H1 (cell line): ENCODE measurements around the gene NLRP8. TPM values are rescaled to one million over a fixed set of nuclear protein-coding genes. Genes with fewer than 3 reads are reported as not detected.

Experiments
- CTCF ChIA-PET: fragments of 300-600 bp; sonication (Branson Sonifier 250); formaldehyde crosslinking; loops from one replicate; lab custom pipeline; 2021; ENCODE audit not compliant: partially characterized antibody; lab: Charles Lee
- POLR2A ChIA-PET: fragments of 300-600 bp; sonication (Branson Sonifier 250); formaldehyde crosslinking; loops from one replicate; lab custom pipeline; 2021; ENCODE audit warnings: inconsistent platforms; ENCODE audit not compliant: partially characterized antibody; lab: Charles Lee
- DNase-seq, 2 experiments: peaks; one replicate each; pipeline versions ENCODE4 v3.0.0 to v3.0.0-alpha.2; 2010 to 2022; ENCODE audit warnings: low spot score in 2 of 2, low read depth in 1 of 2, mixed read lengths in 1 of 2
- FAIRE-seq: peaks from 2 replicates; lab custom pipeline; 2011; peaks lifted over from hg19 to GRCh38; lab: Jason Lieb, UNC
- H2AFZ ChIP-seq: 2 replicates; pipeline ENCODE4 v1.8.1; 2012; ENCODE audit warnings: low read length, inconsistent platforms
- H2AK5ac ChIP-seq: 2 replicates; pipeline ENCODE4 v1.6.1; 2013; ENCODE audit warnings: low read depth, low read length
- H2BK120ac ChIP-seq: replicated peaks from 2 replicates; pipeline ENCODE3; 2013; ENCODE audit warnings: low read depth, low read length, inconsistent platforms
- H2BK12ac ChIP-seq: 2 replicates; pipeline ENCODE4 v1.6.1; 2013; ENCODE audit warnings: low read depth, low read length
- H2BK15ac ChIP-seq: 2 replicates; pipeline ENCODE4 v1.6.1; 2013; ENCODE audit warnings: low read length
- H2BK20ac ChIP-seq: 2 replicates; pipeline ENCODE4 v1.6.1; 2013; ENCODE audit warnings: low read length
- H2BK5ac ChIP-seq: 2 replicates; pipeline ENCODE4 v1.6.1; 2013; ENCODE audit warnings: low read depth, low read length
- H3K14ac ChIP-seq: 2 replicates; pipeline ENCODE4 v1.6.1; 2013; ENCODE audit warnings: inconsistent platforms; ENCODE audit not compliant: insufficient read length
- H3K18ac ChIP-seq: 2 replicates; pipeline ENCODE4 v1.6.1; 2013; ENCODE audit warnings: low read length; ENCODE audit errors: extremely low read depth
- H3K23ac ChIP-seq: 2 replicates; pipeline ENCODE4 v1.6.1; 2013; ENCODE audit warnings: inconsistent platforms; ENCODE audit not compliant: insufficient read length
- H3K23me2 ChIP-seq: 2 replicates; pipeline ENCODE4 v1.6.1; 2013; ENCODE audit warnings: low read depth, low read length
- H3K27ac ChIP-seq: 2 replicates; pipeline ENCODE4 v1.6.1; 2011; ENCODE audit warnings: low read depth, low read length, inconsistent platforms
- H3K27me3 ChIP-seq, 4 experiments: replicated peaks in 1 of 4; 1 replicate in 1 of 4; 2 replicates in 3 of 4; pipeline versions ENCODE4 v1.6.1 to v1.8.1; 2011 to 2013; ENCODE audit warnings: low read length in 3 of 4, mild to moderate bottlenecking in 3 of 4, inconsistent platforms in 2 of 4, mixed read lengths in 2 of 4, moderate library complexity in 1 of 4; ENCODE audit not compliant: control insufficient read depth in 3 of 4, insufficient read depth in 3 of 4; ENCODE audit errors: extremely low read depth in 1 of 4
- H3K36me3 ChIP-seq, 4 experiments: 2 replicates each; pipeline versions ENCODE4 v1.6.1 to v1.8.1; 2011 to 2013; ENCODE audit warnings: mild to moderate bottlenecking in 4 of 4, low read length in 3 of 4, moderate library complexity in 2 of 4, control low read depth in 1 of 4, inconsistent platforms in 1 of 4; ENCODE audit not compliant: insufficient read depth in 4 of 4, control insufficient read depth in 2 of 4
- H3K4ac ChIP-seq: replicated peaks from 2 replicates; pipeline ENCODE3; 2013; ENCODE audit warnings: low read length, low read depth, mixed read lengths, inconsistent platforms; ENCODE audit not compliant: insufficient read length
- H3K4me1 ChIP-seq, 4 experiments: replicated peaks in 1 of 4; 1 replicate in 1 of 4; 2 replicates in 3 of 4; pipeline versions ENCODE4 v1.6.1 to v1.8.1; 2011 to 2013; ENCODE audit warnings: low read length in 3 of 4, inconsistent platforms in 2 of 4, mixed read lengths in 1 of 4; ENCODE audit not compliant: insufficient read depth in 4 of 4, control insufficient read depth in 3 of 4
- H3K4me2 ChIP-seq, 2 experiments: 2 replicates each; pipeline versions ENCODE4 v1.6.1 to v1.8.1; 2011 to 2013; ENCODE audit warnings: low read depth in 2 of 2, low read length in 2 of 2, control low read depth in 1 of 2, inconsistent platforms in 1 of 2, mild to moderate bottlenecking in 1 of 2; ENCODE audit not compliant: insufficient read depth in 1 of 2
- H3K4me3 ChIP-seq, 4 experiments: fragments of 200-600, 300-600 bp in 1 of 4; sonication (generic), shearing (Covaris generic), sonication (Bioruptor Twin) in 1 of 4; 2 replicates each; pipeline versions ENCODE4 v1.5.1 to v1.8.1; 2011 to 2016; ENCODE audit warnings: low read length in 4 of 4, low read depth in 3 of 4, control low read depth in 2 of 4, inconsistent platforms in 2 of 4, mild to moderate bottlenecking in 2 of 4, mixed read lengths in 1 of 4, moderate library complexity in 1 of 4; ENCODE audit not compliant: insufficient read depth in 2 of 4; ENCODE audit errors: extremely low read depth in 1 of 4
- H3K56ac ChIP-seq: replicated peaks from 2 replicates; pipeline ENCODE3; 2013; ENCODE audit warnings: low read depth, mild to moderate bottlenecking, mixed read lengths, low read length, inconsistent platforms; ENCODE audit not compliant: insufficient read length
- H3K79me1 ChIP-seq: 2 replicates; pipeline ENCODE4 v1.6.1; 2013; ENCODE audit warnings: low read depth, low read length, control low read depth
- H3K79me2 ChIP-seq, 2 experiments: 2 replicates each; pipeline versions ENCODE4 v1.6.1 to v1.8.1; 2012 to 2013; ENCODE audit warnings: low read length in 2 of 2, mild to moderate bottlenecking in 2 of 2, inconsistent platforms in 1 of 2; ENCODE audit not compliant: insufficient read depth in 2 of 2, control insufficient read depth in 1 of 2
- H3K9ac ChIP-seq, 4 experiments: replicated peaks in 1 of 4; 1 replicate in 1 of 4; 2 replicates in 3 of 4; pipeline versions ENCODE4 v1.6.1 to v1.8.1; 2011 to 2013; ENCODE audit warnings: low read depth in 3 of 4, low read length in 3 of 4, control low read depth in 2 of 4, mild to moderate bottlenecking in 2 of 4, moderate library complexity in 2 of 4, inconsistent platforms in 1 of 4; ENCODE audit errors: extremely low read depth in 1 of 4
- H3K9me3 ChIP-seq, 2 experiments: 2 replicates each; pipeline versions ENCODE4 v1.6.1 to v1.8.1; 2012 to 2013; ENCODE audit warnings: mild to moderate bottlenecking in 2 of 2, moderate library complexity in 2 of 2, control low read depth in 1 of 2, inconsistent platforms in 1 of 2, low read depth in 1 of 2, low read length in 1 of 2, mixed read lengths in 1 of 2; ENCODE audit not compliant: insufficient read depth in 2 of 2
- H4K20me1 ChIP-seq, 2 experiments: replicated peaks in 1 of 2; 2 replicates each; pipeline versions ENCODE3 to v1.8.1; 2011 to 2013; ENCODE audit warnings: inconsistent platforms in 2 of 2, low read length in 2 of 2, mild to moderate bottlenecking in 1 of 2; ENCODE audit not compliant: insufficient read depth in 2 of 2, control insufficient read depth in 1 of 2
- H4K5ac ChIP-seq: 2 replicates; pipeline ENCODE4 v1.6.1; 2013; ENCODE audit warnings: low read length, low read depth, mixed read lengths, inconsistent platforms; ENCODE audit not compliant: insufficient read length
- H4K8ac ChIP-seq: 2 replicates; pipeline ENCODE4 v1.8.0; 2013; ENCODE audit warnings: mild to moderate bottlenecking, moderate library complexity, low read length, inconsistent platforms; ENCODE audit not compliant: insufficient read depth; ENCODE audit errors: extremely low read depth
- H4K91ac ChIP-seq: replicated peaks from 2 replicates; pipeline ENCODE3; 2013; ENCODE audit warnings: low read length, mixed read lengths, inconsistent platforms; ENCODE audit not compliant: insufficient read length
- ASH2L ChIP-seq: fragments of 200-600, 300-600 bp; sonication (generic); IDR thresholded peaks from one replicate; pipeline ENCODE4 v1.7.1; 2017; ENCODE audit warnings: low read length
- CHD1 ChIP-seq: IDR thresholded peaks from 2 replicates; pipeline ENCODE4 v1.6.1; 2012; ENCODE audit warnings: low read depth, low read length, improper control_type of control experiment
- EGR1 ChIP-seq: IDR thresholded peaks from 2 replicates; pipeline ENCODE4 v1.6.1; 2011; ENCODE audit warnings: low read depth, low read length, borderline replicate concordance
- EP300 ChIP-seq, 2 experiments: IDR thresholded peaks; 1 replicate in 1 of 2; 2 replicates in 1 of 2; pipeline ENCODE4 v1.6.1; 2011 to 2012; ENCODE audit warnings: low read depth in 2 of 2, low read length in 2 of 2, mild to moderate bottlenecking in 2 of 2, borderline replicate concordance in 1 of 2, inconsistent platforms in 1 of 2, moderate library complexity in 1 of 2
- HDAC2 ChIP-seq, 2 experiments: fragments of 300-600 bp in 1 of 2; sonication (generic) in 1 of 2; IDR thresholded peaks; 2 replicates each; pipeline ENCODE4 v1.6.1; 2011 to 2012; ENCODE audit warnings: low read depth in 2 of 2, low read length in 2 of 2, mild to moderate bottlenecking in 2 of 2, moderate library complexity in 2 of 2, borderline replicate concordance in 1 of 2, inconsistent platforms in 1 of 2
- JUN ChIP-seq: IDR thresholded peaks from 2 replicates; pipeline ENCODE4 v1.6.1; 2011; ENCODE audit warnings: low read depth, mild to moderate bottlenecking, improper control_type of control experiment, low read length
- JUND ChIP-seq: IDR thresholded peaks from 2 replicates; pipeline ENCODE4 v1.6.1; 2011; ENCODE audit warnings: mild to moderate bottlenecking, improper control_type of control experiment, low read length
- RNF2 ChIP-seq: fragments of 200-900, 300-1000 bp; sonication (generic); IDR thresholded peaks from 2 replicates; pipeline ENCODE4 v1.7.1; 2016; ENCODE audit warnings: borderline replicate concordance, low read depth, mild to moderate bottlenecking, antibody characterized with exemption, low read length; ENCODE audit not compliant: poor library complexity, severe bottlenecking; ENCODE audit errors: missing control alignments
- SIRT6 ChIP-seq: IDR thresholded peaks from one replicate; pipeline ENCODE4 v1.7.1; 2012; ENCODE audit warnings: low read length, inconsistent platforms
- SIX5 ChIP-seq: IDR thresholded peaks from 2 replicates; pipeline ENCODE4 v1.6.1; 2011; ENCODE audit warnings: mild to moderate bottlenecking, low read depth, low read length
- SP2 ChIP-seq: IDR thresholded peaks from 2 replicates; pipeline ENCODE4 v1.6.1; 2012; ENCODE audit warnings: mild to moderate bottlenecking, low read length, inconsistent platforms
- TEAD4 ChIP-seq: IDR thresholded peaks from 2 replicates; pipeline ENCODE4 v1.6.1; 2012; ENCODE audit warnings: low read depth, low read length, inconsistent platforms, mixed read lengths
- YY1 ChIP-seq: IDR thresholded peaks from 2 replicates; pipeline ENCODE4 v1.6.1; 2011; ENCODE audit warnings: low read depth, mild to moderate bottlenecking, low read length
- WGBS, 2 experiments: shearing (Covaris generic) in 1 of 2; methylation state at CpG; one replicate each; pipeline versions ENCODE4 v1.1.6 to v1.1.7; 2013 to 2015; ENCODE audit warnings: low lambda C conversion rate in 2 of 2, mixed read lengths in 2 of 2, inconsistent platforms in 1 of 2, low coverage in 1 of 2, missing lambda C conversion rate in 1 of 2; ENCODE audit not compliant: insufficient replicate concordance in 2 of 2, insufficient coverage in 1 of 2, insufficient read length in 1 of 2; ENCODE audit errors: extremely low coverage in 1 of 2, missing lambda C conversion rate in 1 of 2; 5-methylcytosine and 5-hydroxymethylcytosine counted together
- polyA plus RNA-seq, 7 experiments: library from polyadenylated mRNA; depleted of rRNA in 3 of 7; stranded (reverse) in 5 of 7; unstranded in 2 of 7; fragments of >200 nt in 5 of 7; fragments of 200-250 nt in 2 of 7; gene quantifications; 1 replicate in 5 of 7; 2 replicates in 1 of 7; 4 replicates in 1 of 7; pipeline versions ENCODE4 v1.2.1 to v1.2.3, GENCODE V29; 2011 to 2013; ENCODE audit warnings: missing spikeins in 2 of 7, mixed read lengths in 2 of 7
- total RNA-seq: library from RNA; stranded (reverse); fragmentation: NEBNext Ultra II Directional; extraction: Animal tissue kit (Norgen Biotek cat#: 25700); gene quantifications from 2 replicates; pipeline ENCODE4 v1.2.1, GENCODE V29; 2021

Gene NLRP8
- total and polyA plus RNA-seq, 2 of the 8 experiments (the other 6 are each of a cell fraction or from before 2014, with no cell fraction given): not detected

DNA sequence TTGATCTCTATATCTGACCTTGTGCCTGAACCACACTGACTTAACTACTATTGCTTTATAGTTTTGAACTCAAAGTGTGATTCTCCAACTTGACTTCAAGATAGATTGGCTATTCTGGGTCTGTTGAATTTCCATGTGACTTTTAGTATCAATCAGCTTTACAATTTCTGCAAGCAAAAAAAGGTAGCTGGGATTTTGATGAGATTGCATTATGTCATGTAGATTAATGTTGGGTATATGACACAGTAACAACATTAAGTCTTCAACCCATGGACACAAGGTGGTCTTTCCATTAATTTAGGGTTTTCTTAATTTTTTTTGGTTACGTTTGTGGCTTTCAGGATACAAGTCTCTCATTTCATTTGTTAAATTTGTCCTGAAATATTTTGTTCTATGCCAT lies 67.1 kb downstream of the NLRP8 start:
- Histone ChIP-seq H3K79me2 (no peaks in the 10 kb centered on the region), H3K79me1 (no peaks in the 10 kb centered on the region), H3K23ac (no peak overlapping the region), H2BK15ac (no peak overlapping the region), H3K14ac (no peak overlapping the region), H2BK20ac (no peak overlapping the region), H3K56ac (no peak overlapping the region), H4K8ac (no peak overlapping the region), H3K27me3 (no peaks in the 10 kb centered on the region), H3K9me3 (peaks cover 48 to 64% of the 10 kb centered on the region in 2 experiments), H2BK12ac (no peak overlapping the region), H3K23me2 (no peaks in the 10 kb centered on the region), H2AK5ac (no peak overlapping the region), H3K4ac (no peak overlapping the region), H3K4me3 (no peak overlapping the region), H3K36me3 (no peaks in the 10 kb centered on the region), H3K27ac (no peak overlapping the region), H4K91ac (no peak overlapping the region), H2BK120ac (no peak overlapping the region), H3K4me2 (no peak overlapping the region), H4K5ac (no peak overlapping the region), H2BK5ac (no peak overlapping the region), H3K18ac (no peak overlapping the region), H3K4me1 (no peaks in the 10 kb centered on the region), H2AFZ (no peak overlapping the region), H4K20me1 (no peaks in the 10 kb centered on the region), H3K9ac (no peak overlapping the region)
- POLR2A ChIA-PET: no interaction called here
- WGBS, 2 experiments: 83% methylated on average over 1 of the region's 1 CpG; no CpG with 5 or more reads in 1 of the 2 experiments
- TF ChIP-seq TEAD4 (no peak), SP2 (no peak), SIX5 (no peak), SIRT6 (no peak), EP300 (IDR thresholded peaks at IDR 0.05; ENCODE audit: borderline replicate concordance in 1 of 2, low read depth in 2 of 2, low read length in 2 of 2) (no peak), HDAC2 (IDR thresholded peaks at IDR 0.05; ENCODE audit: borderline replicate concordance in 1 of 2, low read depth in 2 of 2, low read length in 2 of 2) (no peak), JUN (no peak), RNF2 (no peak), CHD1 (no peak), EGR1 (no peak), JUND (no peak), YY1 (no peak), ASH2L (no peak)
- FAIRE-seq: no peak
- DNase-seq: no peak
- CTCF ChIA-PET: no interaction called here
